ENCODE data around the gene DHRSX. TPM values are rescaled to one million over a fixed set of nuclear protein-coding genes. Genes with fewer than 3 reads are reported as not detected.
"Not testable (repeated sequence)": the region's sequence is repeated elsewhere in the genome, so short reads cannot be mapped to it uniquely, and the experiment has no call there.

Gene DHRSX
- total and polyA plus RNA-seq, 10 of the 15 experiments (the other 5 are each of a cell fraction or from before 2014, with no cell fraction given), result 1.7 to 39.5 (median 16.5) TPM

GRCh38 chrX:2351321-2351720 lies 149.5 kb downstream of the DHRSX start (continued):
- TF ChIP-seq ZBTB11 (CRISPR knock-in tag; IDR thresholded peaks at IDR 0.05), result no peak
- TF ChIP-seq TAF1 (IDR thresholded peaks at IDR 0.05; ENCODE audit: borderline replicate concordance, low read depth, low read length), result no peak
- no peak for TF ChIP-seq SPI1 (IDR thresholded peaks at IDR 0.05; ENCODE audit: borderline replicate concordance, insufficient read depth, low read depth, low read length)

- H3K36me3 ChIP-seq (ENCODE audit: control insufficient read depth in 2 of 2, insufficient read depth in 2 of 2, low read length in 1 of 2); ATAC-seq; H3K4me3 ChIP-seq; CTCF ChIA-PET; FAIRE-seq; H3K79me2 ChIP-seq (ENCODE audit: control insufficient read depth, insufficient read depth, low read length); POLR2A ChIA-PET; H3K4me2 ChIP-seq (ENCODE audit: control insufficient read depth, insufficient read depth); DNase-seq (ENCODE audit: low read depth, low spot score); BruUV-seq (replicated peaks); H3K27ac ChIP-seq (ENCODE audit: control insufficient read depth, insufficient read depth); H4K20me1 ChIP-seq (ENCODE audit: control insufficient read depth, insufficient read depth); H3K27me3 ChIP-seq (replicated peaks in 1 of 2; ENCODE audit: control insufficient read depth in 2 of 2, insufficient read depth in 2 of 2, low read length in 1 of 2); SMC1A ChIA-PET (ENCODE audit: uncharacterized antibody, unreplicated experiment); in situ Hi-C loops (cut with MboI); H3K9ac ChIP-seq (ENCODE audit: control insufficient read depth, insufficient read depth, low read length); intact Hi-C loops (cut with micrococcal nuclease; ENCODE audit: unreplicated experiment); H3K9me3 ChIP-seq (replicated peaks; ENCODE audit: control insufficient read depth, insufficient read depth, low read length); H3K4me1 ChIP-seq (ENCODE audit: control insufficient read depth, insufficient read depth, low read length); RAD21 ChIA-PET (ENCODE audit: unreplicated experiment); H2AFZ ChIP-seq (ENCODE audit: control insufficient read depth, low read depth, low read length): not testable (repeated sequence)
- WGBS (ENCODE audit: insufficient coverage, insufficient replicate concordance, low lambda C conversion rate, missing lambda C conversion rate), result 100% methylated on average over 3 of the region's 4 CpGs
Measured at GRCh38 chrX:2350703-2351102, 150.1 kb downstream of the DHRSX start.

GRCh38 chrX:2350036-2350435 lies 150.7 kb downstream of the DHRSX start:
- H3K27me3 ChIP-seq (replicated peaks in 1 of 2; ENCODE audit: control insufficient read depth in 2 of 2, insufficient read depth in 2 of 2, low read length in 1 of 2); H4K20me1 ChIP-seq (ENCODE audit: control insufficient read depth, insufficient read depth); ATAC-seq; H3K4me1 ChIP-seq (ENCODE audit: control insufficient read depth, insufficient read depth, low read length); H3K27ac ChIP-seq (ENCODE audit: control insufficient read depth, insufficient read depth); CTCF ChIA-PET; H3K36me3 ChIP-seq (ENCODE audit: control insufficient read depth in 2 of 2, insufficient read depth in 2 of 2, low read length in 1 of 2); intact Hi-C loops (cut with micrococcal nuclease; ENCODE audit: unreplicated experiment); POLR2A ChIA-PET; H3K4me3 ChIP-seq; H3K4me2 ChIP-seq (ENCODE audit: control insufficient read depth, insufficient read depth); RAD21 ChIA-PET (ENCODE audit: unreplicated experiment); H3K9ac ChIP-seq (ENCODE audit: control insufficient read depth, insufficient read depth, low read length); DNase-seq (ENCODE audit: low read depth, low spot score); in situ Hi-C loops (cut with MboI); H3K79me2 ChIP-seq (ENCODE audit: control insufficient read depth, insufficient read depth, low read length); H2AFZ ChIP-seq (ENCODE audit: control insufficient read depth, low read depth, low read length); SMC1A ChIA-PET (ENCODE audit: uncharacterized antibody, unreplicated experiment); FAIRE-seq; BruUV-seq (replicated peaks); H3K9me3 ChIP-seq (replicated peaks; ENCODE audit: control insufficient read depth, insufficient read depth, low read length): not testable (repeated sequence)
- 92% methylated on average over 6 of the region's 9 CpGs for WGBS (ENCODE audit: insufficient coverage, insufficient replicate concordance, low lambda C conversion rate, missing lambda C conversion rate)
